ENCODE results near the gene USB1. TPM values are rescaled to one million over a fixed set of nuclear protein-coding genes. Genes with fewer than 3 reads are reported as not detected.
A peak's percentile ranks its signal among the peaks of the same experiment; 100 is the strongest.

USB1 gene, protein sequence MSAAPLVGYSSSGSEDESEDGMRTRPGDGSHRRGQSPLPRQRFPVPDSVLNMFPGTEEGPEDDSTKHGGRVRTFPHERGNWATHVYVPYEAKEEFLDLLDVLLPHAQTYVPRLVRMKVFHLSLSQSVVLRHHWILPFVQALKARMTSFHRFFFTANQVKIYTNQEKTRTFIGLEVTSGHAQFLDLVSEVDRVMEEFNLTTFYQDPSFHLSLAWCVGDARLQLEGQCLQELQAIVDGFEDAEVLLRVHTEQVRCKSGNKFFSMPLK
- 36.0 TPM for total RNA-seq
- long read RNA-seq, transcript USB1-201 (7 exons, 2,282 nt): major isoform, 10 of 23 reads
- long read RNA-seq, partial matches to known transcripts: 10 of 23 reads
- long read RNA-seq, other reads (novel, unspliced or antisense): 1 of 23 reads

DNA sequence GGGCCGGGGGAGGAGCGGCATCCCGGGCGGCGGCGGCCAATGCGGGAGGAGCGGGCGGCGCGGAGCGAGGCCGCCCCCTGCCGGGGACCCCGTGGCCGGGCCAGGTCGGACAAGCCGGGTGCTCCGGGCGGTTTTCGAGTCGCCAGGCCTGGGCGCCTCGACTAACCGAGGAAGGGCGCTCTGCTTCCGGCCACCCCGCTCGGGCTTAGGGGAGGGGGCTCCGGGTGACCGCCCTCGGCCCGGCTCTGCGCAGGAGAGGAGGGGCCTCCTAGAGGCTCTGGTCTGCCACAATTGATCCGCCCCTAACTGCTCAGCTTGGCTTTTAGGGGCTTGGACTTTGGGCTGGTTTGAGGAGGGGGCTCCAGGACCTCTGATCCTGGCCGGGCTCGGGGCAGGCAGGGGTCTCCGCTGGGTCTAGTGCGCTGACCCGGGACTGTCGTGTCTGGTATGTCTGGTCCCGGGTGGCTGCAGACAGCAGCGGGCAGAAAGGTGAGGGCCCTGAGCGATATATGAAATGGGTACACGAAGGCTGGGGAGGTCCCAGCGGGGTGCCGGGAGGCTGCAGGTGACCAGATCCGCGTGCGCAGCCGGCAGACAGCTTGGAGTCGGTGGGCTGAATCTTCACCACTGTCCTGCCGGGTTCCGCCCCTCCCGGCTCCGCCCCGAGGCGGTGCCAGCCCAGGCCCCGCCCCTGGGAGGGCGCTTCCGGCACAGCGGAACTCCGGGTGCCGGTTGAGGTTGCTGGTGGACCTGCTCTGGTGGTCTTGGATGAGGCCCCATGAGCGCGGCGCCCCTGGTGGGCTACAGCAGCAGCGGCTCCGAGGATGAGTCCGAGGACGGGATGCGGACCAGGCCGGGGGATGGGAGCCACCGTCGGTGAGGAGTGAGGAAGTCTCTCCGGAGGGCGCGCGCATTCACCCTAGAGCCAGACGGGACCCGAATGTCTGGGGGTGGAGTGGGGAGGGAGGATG is at the start of gene USB1:
TSS of gene USB1 (plus strand) at position 702 of the 971 bp plus-strand sequence. CDS start at position 779, 77 bp downstream.
- intact Hi-C loops (cut with DNase I): loop anchor here (5.0 kb wide), 2 partner anchors 244 to 409 kb away; no protein-coding TSS in a partner anchor
- peak; percentile 95 for DNase-seq (ENCODE audit: low spot score)

DNA sequence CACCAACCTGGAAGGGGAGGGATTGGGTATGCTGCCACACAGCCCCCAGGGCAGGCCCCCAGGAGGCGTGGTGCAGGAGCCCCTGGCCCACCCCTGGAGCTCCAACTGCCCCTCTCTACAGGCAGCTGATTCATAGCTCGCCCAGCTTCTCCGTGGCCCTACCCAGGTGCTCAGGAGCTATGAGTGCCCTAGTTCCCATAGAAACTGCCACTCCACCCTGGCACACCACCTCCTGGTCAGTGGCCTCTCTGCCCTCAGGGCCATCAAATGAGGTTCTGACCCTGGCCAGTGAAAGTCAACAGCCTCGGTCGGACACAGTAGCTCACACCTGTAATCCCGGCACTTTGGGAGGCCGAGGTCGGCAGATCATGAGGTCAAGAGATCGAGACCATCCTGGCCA is 48.3 kb upstream of the USB1 start:
- intact Hi-C loops (cut with DNase I): no loop called here

DNA sequence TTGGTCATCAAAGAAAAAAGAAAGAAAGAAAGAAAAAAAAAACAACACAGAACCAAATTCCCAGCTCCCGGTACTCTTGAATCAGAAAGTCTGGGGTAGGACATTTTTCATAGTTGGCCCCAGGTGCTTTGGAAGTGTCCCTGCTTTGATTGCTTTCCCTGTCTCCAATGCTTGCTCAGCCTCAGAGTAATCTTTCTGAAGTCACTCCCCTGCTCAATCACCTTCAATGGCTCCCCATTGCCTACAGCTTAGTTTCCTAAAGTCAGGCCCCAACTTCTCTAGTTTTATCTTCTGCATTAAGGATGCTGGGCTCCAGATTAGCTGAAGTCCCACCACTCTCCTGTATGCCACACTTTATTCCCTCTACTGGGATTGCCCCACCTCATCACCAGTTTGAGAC is 47.4 kb upstream of the USB1 start:
- intact Hi-C loops (cut with DNase I): no loop called here
- DNase-seq (ENCODE audit: low spot score): no peak

More for the DNA sequence above, 48.3 kb upstream of the USB1 start:
- no peak for DNase-seq (ENCODE audit: low spot score)

DNA sequence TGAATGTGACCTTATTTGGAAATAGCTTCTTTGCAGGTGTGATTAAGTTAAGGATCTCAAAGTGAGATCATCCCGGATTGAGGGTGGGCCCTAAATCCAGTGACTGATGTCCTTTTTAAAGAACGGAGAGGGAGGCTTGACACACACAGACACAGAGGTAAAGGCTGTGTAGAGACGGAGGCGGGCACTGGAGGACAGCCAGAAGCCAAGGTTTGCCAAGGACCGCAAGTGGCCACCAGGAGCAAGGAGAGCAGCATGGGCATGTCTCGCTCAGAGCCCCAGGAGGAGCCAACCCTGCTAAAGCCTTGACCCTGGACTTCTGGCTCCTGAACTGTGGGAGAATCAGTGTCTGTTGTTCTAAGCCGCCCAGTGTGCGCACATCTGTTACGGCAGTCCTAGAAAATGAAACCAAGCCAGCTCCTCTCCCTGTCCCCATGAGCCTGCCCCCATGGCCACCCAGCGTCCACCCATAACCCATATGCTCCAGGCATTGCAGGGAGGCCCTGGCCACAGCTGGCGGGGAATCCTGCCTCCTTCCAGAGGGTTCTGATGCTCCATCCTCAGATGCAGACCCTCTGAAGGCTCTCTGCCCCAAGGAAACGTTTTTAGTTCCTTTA is 45.5 kb upstream of the USB1 start:
- DNase-seq (ENCODE audit: low spot score): no peak
- intact Hi-C loops (cut with DNase I): no loop called here

DNA sequence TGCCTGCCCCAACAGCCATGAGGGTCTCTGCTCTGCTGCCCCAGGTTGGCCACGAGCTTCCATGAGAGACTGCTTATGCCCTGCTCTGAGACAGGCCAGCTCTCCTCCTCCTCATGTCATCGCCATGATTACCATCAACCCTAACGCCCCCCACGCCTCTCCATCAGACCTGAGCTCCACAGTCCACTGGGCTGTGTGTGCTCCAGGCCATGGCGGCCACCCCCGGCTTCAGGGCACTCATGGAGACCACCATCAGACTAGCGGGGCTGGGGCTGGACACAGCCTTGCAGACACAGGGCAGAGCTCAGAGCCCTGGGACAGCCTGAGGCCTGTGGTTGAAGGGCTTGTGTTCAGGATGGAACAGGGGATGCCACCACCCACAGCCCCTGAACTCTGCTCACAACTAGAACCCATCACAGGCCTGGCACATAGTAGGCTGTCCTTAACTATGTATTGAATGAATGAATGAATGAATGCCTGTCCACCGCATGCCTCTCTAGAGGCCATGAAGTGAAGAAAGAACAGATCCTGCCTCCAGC is 44.9 kb upstream of the USB1 start:
- no peak for DNase-seq (ENCODE audit: low spot score)
- intact Hi-C loops (cut with DNase I): no loop called here

DNA sequence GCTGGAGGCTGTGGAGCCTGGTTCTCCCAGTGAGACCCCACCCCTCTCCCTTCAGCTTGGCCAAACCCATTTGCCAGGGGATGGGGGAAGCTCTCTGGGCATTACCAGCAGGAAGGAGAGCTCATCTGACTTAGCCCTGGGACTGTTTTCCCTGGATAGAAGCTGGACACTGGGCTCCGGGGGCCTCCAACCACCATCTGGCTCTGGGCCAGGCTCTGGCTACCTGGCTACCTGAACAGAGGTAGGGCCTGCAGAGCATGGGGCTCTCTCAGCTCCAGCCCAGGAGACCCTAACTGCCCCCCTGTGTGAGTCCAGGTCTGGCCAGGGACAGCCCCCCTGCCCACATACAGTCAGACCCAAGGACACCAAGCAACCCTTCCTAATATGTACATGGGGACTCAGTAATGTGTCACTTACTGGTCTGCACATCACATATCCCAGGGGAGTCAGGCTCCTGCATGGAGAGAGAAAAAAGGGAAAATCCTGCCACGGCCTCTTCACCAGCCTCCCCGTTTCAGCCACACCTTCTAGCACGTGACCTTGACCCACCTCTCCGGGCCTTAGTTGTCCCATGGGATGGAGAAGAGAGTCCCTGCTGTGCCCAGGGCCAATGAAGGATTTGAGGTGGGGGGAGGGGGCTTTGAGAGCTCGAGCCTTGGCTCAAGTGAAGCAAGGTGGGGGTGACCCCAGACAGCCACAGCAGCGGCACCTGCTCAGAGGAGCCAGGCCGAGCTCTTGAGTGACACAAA is 44.1 kb upstream of the USB1 start:
- no peak for DNase-seq (ENCODE audit: low spot score)
- intact Hi-C loops (cut with DNase I): no loop called here

DNA sequence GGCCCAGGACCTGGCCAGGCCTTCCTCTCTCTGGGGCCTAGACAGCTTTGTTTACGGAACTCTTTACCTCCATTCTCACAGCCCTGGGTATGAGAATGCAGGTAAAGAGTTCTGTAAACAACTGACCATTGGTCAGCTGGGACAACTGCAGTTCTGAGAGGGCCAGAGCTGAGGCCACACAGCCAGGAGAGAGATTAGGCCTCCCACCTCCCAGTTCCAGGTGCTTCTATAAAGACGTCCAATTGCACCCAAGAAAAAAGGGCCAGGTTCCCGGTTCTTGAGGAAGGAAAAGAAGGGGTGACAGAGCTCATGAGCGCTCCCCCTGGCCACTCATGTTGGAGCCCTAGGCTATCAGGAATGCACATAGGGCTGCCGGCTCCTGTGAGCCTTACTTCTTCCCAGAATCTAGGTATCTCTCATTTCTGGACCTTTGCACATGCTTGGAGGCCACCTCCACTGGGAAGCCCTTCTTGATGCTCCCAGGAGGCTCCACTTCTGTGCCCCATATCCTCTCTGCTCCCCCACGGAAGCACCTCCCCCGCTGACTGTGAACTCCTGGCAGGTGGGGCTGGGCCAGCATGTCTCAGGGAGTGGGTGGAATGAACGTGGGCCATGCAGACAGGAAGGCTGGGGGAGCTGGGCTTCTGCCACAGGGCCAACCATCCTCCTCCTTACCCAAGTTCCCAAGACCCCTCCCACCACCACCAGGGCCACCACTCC is 43.4 kb upstream of the USB1 start:
- DNase-seq (ENCODE audit: low spot score): no peak
- intact Hi-C loops (cut with DNase I): no loop called here

DNA sequence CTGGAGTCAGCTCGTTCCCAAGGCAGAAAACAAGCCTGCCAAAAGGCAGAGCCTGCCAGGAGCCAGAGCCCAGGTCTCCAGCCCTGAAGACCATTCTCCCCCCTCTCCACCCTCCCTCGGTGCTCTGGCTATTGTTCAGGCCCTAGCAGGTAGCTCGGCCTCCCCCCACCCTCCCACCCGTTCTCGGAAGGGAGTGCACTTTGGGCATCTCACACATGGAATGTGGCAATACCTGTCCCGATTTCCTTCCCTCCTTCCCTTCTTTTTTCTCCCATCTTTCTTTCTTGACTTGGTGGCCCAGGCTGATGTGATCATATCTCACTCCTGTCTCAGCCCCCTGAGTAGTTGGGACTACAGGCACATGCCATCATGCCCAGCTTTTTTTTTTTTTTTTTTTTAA is 42.7 kb upstream of the USB1 start:
- no peak for DNase-seq (ENCODE audit: low spot score)
- intact Hi-C loops (cut with DNase I): no loop called here

DNA sequence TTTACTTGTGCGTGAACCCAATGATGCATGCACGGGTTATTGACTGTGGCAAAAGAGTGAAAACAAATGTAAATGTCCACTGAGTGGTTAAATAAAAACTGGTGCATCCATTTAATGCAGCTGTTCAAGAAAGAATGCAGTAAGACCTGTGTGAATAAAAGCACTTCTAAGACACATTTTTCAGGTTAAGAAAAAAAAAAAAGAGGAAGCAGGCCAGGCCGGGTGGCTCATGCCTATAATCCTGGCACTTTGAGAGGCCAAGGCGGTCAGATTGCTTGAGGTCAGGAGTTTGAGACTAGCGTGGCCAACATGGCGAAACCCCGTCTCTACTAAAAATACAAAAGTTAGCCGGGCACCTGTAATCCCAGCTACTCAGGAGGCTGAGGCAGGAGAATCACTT is 42.1 kb upstream of the USB1 start:
- intact Hi-C loops (cut with DNase I): no loop called here
- no peak for DNase-seq (ENCODE audit: low spot score)

DNA sequence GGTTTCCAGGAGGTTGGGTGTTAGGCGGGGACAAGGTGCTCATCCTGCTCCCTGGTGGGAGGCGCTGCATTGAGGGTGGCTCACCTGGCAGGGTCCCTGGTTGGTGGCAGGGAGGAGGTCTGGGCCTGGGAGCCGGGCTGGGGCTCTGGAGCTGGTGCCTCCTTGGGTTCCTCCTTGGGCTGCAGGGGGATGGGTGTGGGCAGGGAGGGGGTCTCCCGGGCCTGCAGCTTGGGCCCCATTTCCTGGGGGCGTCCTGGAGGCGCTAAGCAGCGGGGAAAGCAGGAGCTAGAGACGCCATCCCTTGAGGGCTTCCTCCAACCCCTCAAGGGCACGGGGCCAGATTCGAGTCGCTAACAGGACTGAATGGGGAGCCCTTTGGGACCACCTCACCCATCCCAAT is 41.4 kb upstream of the USB1 start:
- intact Hi-C loops (cut with DNase I): no loop called here
- no peak for DNase-seq (ENCODE audit: low spot score)

DNA sequence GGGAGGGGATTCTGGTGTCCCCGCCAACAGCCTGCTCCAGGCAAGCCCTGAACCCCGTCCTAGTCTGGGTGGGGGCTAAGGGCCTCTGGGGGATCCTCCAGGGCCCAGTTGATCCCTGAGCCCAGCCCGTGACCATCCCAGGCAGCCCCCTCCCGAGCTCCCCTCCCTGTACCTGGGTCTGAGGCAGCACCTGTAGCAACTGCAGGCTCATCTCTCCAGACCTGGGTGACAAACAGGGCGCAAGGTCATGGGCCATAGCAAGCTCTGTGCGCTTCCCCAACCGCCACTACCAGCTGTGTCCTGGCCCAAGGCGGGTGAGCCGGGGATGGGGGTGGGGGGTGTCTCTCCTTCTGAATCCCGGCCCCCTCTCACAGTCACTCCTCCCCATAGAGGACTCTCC is 40.9 kb upstream of the USB1 start:
- no peak for DNase-seq (ENCODE audit: low spot score)
- intact Hi-C loops (cut with DNase I): no loop called here

DNA sequence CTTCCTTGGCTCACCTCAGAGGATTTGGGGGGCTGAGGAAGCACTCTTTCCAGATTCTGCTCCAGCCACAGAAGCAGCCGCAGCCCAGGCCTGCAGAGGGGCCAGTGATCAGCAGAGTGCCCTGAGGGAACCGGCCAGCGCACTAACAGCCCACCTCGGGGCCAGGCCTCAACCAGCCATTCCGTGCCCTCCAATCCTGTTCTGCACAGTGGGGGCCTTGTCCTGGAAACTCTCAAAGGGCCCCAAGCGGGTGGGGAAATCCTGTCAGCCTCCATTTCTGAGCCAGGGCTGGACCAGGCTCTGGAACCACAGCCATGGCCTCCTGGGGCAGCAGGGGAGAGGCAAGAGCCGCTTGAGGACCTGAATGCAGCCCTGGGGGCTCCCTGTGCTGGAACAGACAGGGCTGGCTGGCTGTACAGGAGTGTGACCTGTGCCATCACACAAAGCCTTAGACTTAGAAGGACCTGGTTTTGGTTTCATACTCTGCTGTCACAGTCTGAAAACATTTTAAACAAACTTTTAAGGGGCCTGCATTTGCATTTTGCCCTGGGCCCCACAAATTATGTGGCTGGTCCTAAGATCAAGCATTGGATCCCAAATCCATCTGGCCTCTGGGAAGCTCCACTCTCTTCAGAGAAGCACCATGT is 40.3 kb upstream of the USB1 start:
- intact Hi-C loops (cut with DNase I): no loop called here

DNA sequence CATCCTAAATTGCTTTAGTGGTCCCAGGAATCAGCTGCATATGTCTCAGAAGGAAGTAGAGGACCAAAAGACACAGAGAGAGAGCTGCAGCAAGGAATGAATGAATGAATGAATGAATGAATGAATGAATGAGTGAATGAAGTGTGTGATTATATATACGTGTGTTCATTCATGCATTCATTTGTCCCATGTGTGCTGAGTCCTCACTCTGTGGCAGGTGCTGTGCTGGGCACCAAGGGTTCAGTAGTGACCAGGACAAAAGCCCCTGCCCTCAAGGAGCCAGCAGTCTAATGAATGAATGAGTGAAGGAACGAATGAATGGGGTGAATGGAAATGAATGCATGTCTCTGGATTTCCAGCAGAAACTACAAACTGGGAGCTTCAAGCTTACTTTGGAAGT is 39.7 kb upstream of the USB1 start:
- intact Hi-C loops (cut with DNase I): no loop called here

More for the DNA sequence above, 40.3 kb upstream of the USB1 start:
- DNase-seq (ENCODE audit: low spot score): no peak

DNA sequence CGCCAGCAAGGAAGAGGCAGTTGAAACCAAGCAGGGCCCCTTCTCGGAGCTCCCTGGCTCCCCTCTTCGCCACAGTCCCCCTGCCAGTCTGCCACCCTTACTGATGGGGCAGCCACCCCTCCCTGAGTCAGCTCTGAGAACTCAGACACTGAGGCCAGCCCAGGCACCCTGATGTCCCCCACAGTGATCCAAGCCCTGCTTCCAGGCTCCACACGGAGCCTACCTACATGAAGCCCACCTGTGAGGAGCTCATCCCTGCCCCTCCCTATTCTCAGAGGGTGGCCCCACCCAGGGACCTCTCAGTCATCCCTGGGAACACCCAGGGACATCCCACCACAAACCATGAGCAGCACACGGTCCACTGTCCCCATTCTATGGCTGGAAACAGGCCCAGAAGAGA is 39.2 kb upstream of the USB1 start:
- DNase-seq (ENCODE audit: low spot score): no peak
- intact Hi-C loops (cut with DNase I): no loop called here

More for the DNA sequence above, 39.7 kb upstream of the USB1 start:
- DNase-seq (ENCODE audit: low spot score): no peak

DNA sequence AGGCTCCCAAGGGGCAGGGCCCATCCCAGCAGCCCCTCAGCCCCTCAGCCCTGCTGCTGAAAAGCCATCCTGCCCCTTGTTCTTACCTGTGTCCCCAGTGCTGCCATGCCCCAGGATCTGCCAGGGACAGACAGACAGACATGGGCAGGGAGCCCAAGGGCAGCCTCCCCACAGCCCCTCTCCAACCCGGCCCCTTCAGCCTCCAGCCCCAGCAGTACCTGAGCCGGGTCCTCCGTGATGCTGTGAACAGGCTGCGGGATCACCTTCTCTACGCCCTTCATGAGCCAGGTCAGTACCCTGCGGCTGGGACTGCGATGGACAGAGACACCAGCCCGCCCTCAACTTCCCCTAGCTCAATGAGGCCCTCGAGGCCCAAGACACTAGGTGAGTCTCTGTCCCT is 38.5 kb upstream of the USB1 start:
- no peak for DNase-seq (ENCODE audit: low spot score)
- intact Hi-C loops (cut with DNase I): no loop called here

DNA sequence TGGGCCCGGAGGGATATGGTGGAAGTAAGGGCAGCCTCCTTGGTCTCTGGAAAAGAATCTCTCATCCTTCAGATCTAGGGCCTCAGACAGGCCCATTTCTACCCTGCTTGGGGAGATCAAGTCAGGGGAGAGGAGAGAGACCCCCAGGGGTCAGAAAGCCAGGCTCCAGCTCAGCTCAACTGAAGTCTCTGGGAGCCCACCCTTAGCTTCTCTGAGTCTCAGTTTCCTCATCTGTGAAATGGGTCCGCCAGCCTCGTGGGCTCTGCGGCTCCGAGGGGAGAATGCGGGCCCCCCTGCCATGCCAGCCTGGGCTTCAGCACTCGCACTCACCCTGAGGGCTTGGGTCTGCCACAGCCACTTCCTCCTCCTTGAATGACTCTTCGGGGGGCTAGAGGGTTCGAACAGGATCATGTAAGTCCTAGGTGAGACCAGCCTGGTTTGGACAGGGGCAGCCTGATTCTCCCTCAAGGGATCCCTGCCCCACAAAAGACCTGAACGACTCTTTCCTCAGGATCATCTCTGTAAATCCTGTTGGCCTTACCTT is 37.0 kb upstream of the USB1 start:
- intact Hi-C loops (cut with DNase I): no loop called here

DNA sequence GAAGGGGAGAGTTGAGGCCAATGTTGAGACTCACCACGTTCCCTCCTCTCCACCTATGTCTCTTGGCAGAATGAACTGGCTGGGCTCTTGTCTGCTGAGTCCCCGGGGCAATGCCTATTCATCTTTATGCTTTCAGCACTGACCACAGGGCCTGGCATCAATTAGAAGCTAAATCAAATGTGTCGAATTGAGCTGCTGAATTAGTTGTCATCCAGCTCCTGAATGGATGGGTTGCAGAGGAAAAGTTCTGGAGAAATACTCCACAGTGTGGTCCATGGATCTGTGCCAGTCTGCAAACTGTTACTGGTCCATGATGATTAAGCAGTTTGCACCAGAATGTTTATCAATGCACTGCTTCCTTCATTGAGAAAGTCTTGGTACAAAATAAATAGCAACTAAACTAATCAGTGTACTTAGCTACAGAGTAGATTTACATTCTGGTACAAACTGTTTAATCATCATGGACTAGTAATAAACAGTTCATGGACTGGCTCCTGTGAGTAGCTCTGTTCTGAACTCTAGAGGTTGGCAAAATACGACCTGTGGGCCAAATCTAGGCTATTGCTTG is 34.9 kb upstream of the USB1 start:
- no peak for DNase-seq (ENCODE audit: low spot score)
- intact Hi-C loops (cut with DNase I): no loop called here

More for the DNA sequence above, 37.0 kb upstream of the USB1 start:
- DNase-seq (ENCODE audit: low spot score): no peak

Measured in cardiac septum (tissue), 1 donor.